Activated CD4-positive, alpha-beta T cell treated with anti-CD3 and anti-CD28 coated beads, Interleukin-2, amount 10 ng/mL, durations not matched to agents 7 days and 5 days (primary cell): ENCODE results near the gene NDST3. TPM values are rescaled to one million over a fixed set of nuclear protein-coding genes. Genes with fewer than 3 reads are reported as not detected.

Experiments used
- CTCF ChIA-PET: fragments of 350-600 bp; sonication (Branson Sonifier 250); formaldehyde crosslinking; loops from one replicate; lab custom pipeline; 2021; ENCODE audit warnings: antibody characterized with exemption; lab: Charles Lee
- POLR2A ChIA-PET: fragments of 350-600 bp; sonication (Branson Sonifier 250); formaldehyde crosslinking; loops from one replicate; lab custom pipeline; 2021; ENCODE audit warnings: antibody characterized with exemption; lab: Charles Lee
- DNase-seq: peaks from one replicate; pipeline ENCODE4 v3.0.0-alpha.2; 2020
- H3K27ac Mint-ChIP-seq: one replicate; pipeline ENCODE4 v1.8.0; 2021; ENCODE audit warnings: mild to moderate bottlenecking, moderate library complexity, mixed read lengths
- H3K27me3 Mint-ChIP-seq: one replicate; pipeline ENCODE4 v1.8.0; 2021; ENCODE audit warnings: mixed read lengths
- H3K36me3 Mint-ChIP-seq: one replicate; pipeline ENCODE4 v1.8.0; 2021; ENCODE audit warnings: low read depth, mixed read lengths
- H3K4me1 Mint-ChIP-seq: one replicate; pipeline ENCODE4 v1.8.0; 2021; ENCODE audit warnings: mixed read lengths
- H3K4me3 Mint-ChIP-seq: one replicate; pipeline ENCODE4 v1.8.0; 2021; ENCODE audit warnings: mild to moderate bottlenecking, moderate library complexity, mixed read lengths
- H3K9me3 Mint-ChIP-seq: one replicate; pipeline ENCODE4 v1.8.0; 2021; ENCODE audit warnings: mixed read lengths
- total RNA-seq, 2 experiments: library from RNA; stranded (reverse); gene quantifications; one replicate each; pipeline ENCODE4 v1.2.3, GENCODE V29; 2021

Gene NDST3
- total RNA-seq, 2 experiments from 2014 or later, result not detected

GRCh38 chr4:118099106-118099505, 64.8 kb downstream of the NDST3 start:
- Mint-ChIP-seq H3K4me1 (no peaks in the 10 kb centered on the region), H3K27me3 (no peaks in the 10 kb centered on the region), H3K36me3 (no peaks in the 10 kb centered on the region), H3K4me3 (no peak overlapping the region), H3K9me3 (no peaks in the 10 kb centered on the region), H3K27ac (no peak overlapping the region)
- POLR2A ChIA-PET, result no interaction called here
- DNase-seq, result no peak
- CTCF ChIA-PET, result no interaction called here

- Mint-ChIP-seq H3K4me3 (no peak overlapping the region), H3K36me3 (no peaks in the 10 kb centered on the region), H3K4me1 (no peaks in the 10 kb centered on the region), H3K27ac (no peak overlapping the region), H3K27me3 (no peaks in the 10 kb centered on the region), H3K9me3 (no peaks in the 10 kb centered on the region)
- ChIA-PET POLR2A (no interaction called here), CTCF (no interaction called here)
- no peak for DNase-seq
These were observed 67.9 kb downstream of the NDST3 start for GRCh38 chr4:118102195-118102594.

- DNase-seq, result no peak
- peaks cover 22% of the 10 kb centered on the region for H3K4me1 Mint-ChIP-seq
- POLR2A ChIA-PET, result no interaction called here
- peaks cover 12% of the 10 kb centered on the region for H3K9me3 Mint-ChIP-seq
- H3K4me3 Mint-ChIP-seq, result no peak overlapping the region
- no peaks in the 10 kb centered on the region for H3K36me3 Mint-ChIP-seq
- no peak overlapping the region for H3K27ac Mint-ChIP-seq
- CTCF ChIA-PET, result no interaction called here
- peaks cover 5% of the 10 kb centered on the region for H3K27me3 Mint-ChIP-seq
These were observed 78.1 kb downstream of the NDST3 start for GRCh38 chr4:118112117-118113046.

GRCh38 chr4:118113220-118113619, 78.9 kb downstream of the NDST3 start:
- H3K36me3 Mint-ChIP-seq, result no peaks in the 10 kb centered on the region
- peak overlapping the region; percentile 67 for H3K27ac Mint-ChIP-seq
- H3K9me3 Mint-ChIP-seq, result peaks cover 12% of the 10 kb centered on the region
- POLR2A ChIA-PET, result no interaction called here
- no peak for DNase-seq
- peaks cover 5% of the 10 kb centered on the region for H3K27me3 Mint-ChIP-seq
- no peak overlapping the region for H3K4me3 Mint-ChIP-seq
- H3K4me1 Mint-ChIP-seq, result peaks cover 22% of the 10 kb centered on the region
- CTCF ChIA-PET, result no interaction called here

GRCh38 chr4:118114720-118115119, 80.4 kb downstream of the NDST3 start:
- Mint-ChIP-seq H3K27ac (no peak overlapping the region), H3K9me3 (peaks cover 12% of the 10 kb centered on the region), H3K4me3 (no peak overlapping the region), H3K27me3 (peaks cover 3% of the 10 kb centered on the region), H3K4me1 (peaks cover 22% of the 10 kb centered on the region), H3K36me3 (no peaks in the 10 kb centered on the region)
- DNase-seq, result no peak
- POLR2A ChIA-PET, result no interaction called here
- CTCF ChIA-PET, result no interaction called here

- ChIA-PET CTCF (interaction anchor here (0.8 kb wide), 1 partner anchor 49 kb away, joined by 3 read pairs; no protein-coding TSS in a partner anchor), POLR2A (no interaction called here)
- no peak for DNase-seq
- Mint-ChIP-seq H3K9me3 (no peaks in the 10 kb centered on the region), H3K36me3 (no peaks in the 10 kb centered on the region), H3K4me1 (no peaks in the 10 kb centered on the region), H3K4me3 (no peak overlapping the region), H3K27ac (no peak overlapping the region), H3K27me3 (peaks cover 3% of the 10 kb centered on the region)
These were observed 86.0 kb downstream of the NDST3 start for GRCh38 chr4:118120120-118120760.

GRCh38 chr4:118124997-118125396, 90.7 kb downstream of the NDST3 start:
- H3K27ac Mint-ChIP-seq, result no peak overlapping the region
- no peaks in the 10 kb centered on the region for H3K9me3 Mint-ChIP-seq
- no peaks in the 10 kb centered on the region for H3K36me3 Mint-ChIP-seq
- ChIA-PET POLR2A (no interaction called here), CTCF (no interaction called here)
- no peak for DNase-seq
- no peaks in the 10 kb centered on the region for H3K4me1 Mint-ChIP-seq
- H3K4me3 Mint-ChIP-seq, result no peak overlapping the region
- peaks cover 9% of the 10 kb centered on the region for H3K27me3 Mint-ChIP-seq

- Mint-ChIP-seq H3K27me3 (no peaks in the 10 kb centered on the region), H3K36me3 (no peaks in the 10 kb centered on the region)
- CTCF ChIA-PET, result no interaction called here
These were observed 105.0 kb downstream of the NDST3 start for GRCh38 chr4:118139241-118139640.

GRCh38 chr4:118141240-118141639, 107.0 kb downstream of the NDST3 start:
- Mint-ChIP-seq H3K36me3 (no peaks in the 10 kb centered on the region), H3K27ac (no peak overlapping the region), H3K27me3 (no peaks in the 10 kb centered on the region), H3K9me3 (no peaks in the 10 kb centered on the region), H3K4me1 (no peaks in the 10 kb centered on the region), H3K4me3 (no peak overlapping the region)
- DNase-seq, result no peak
- ChIA-PET CTCF (no interaction called here), POLR2A (no interaction called here)

More at GRCh38 chr4:118139241-118139640, 105.0 kb downstream of the NDST3 start:
- POLR2A ChIA-PET, result no interaction called here
- Mint-ChIP-seq H3K4me1 (no peaks in the 10 kb centered on the region), H3K27ac (no peak overlapping the region), H3K9me3 (no peaks in the 10 kb centered on the region), H3K4me3 (no peak overlapping the region)
- DNase-seq, result no peak

- Mint-ChIP-seq H3K9me3 (peaks cover 2% of the 10 kb centered on the region), H3K4me3 (no peak overlapping the region), H3K27ac (no peak overlapping the region), H3K4me1 (peaks cover 4% of the 10 kb centered on the region), H3K36me3 (no peaks in the 10 kb centered on the region), H3K27me3 (no peaks in the 10 kb centered on the region)
- CTCF ChIA-PET, result no interaction called here
- POLR2A ChIA-PET, result no interaction called here
- DNase-seq, result no peak
These were observed 120.4 kb downstream of the NDST3 start for GRCh38 chr4:118154649-118155048.

GRCh38 chr4:118155516-118155915, 121.2 kb downstream of the NDST3 start:
- peaks cover 2% of the 10 kb centered on the region for H3K9me3 Mint-ChIP-seq
- ChIA-PET POLR2A (no interaction called here), CTCF (no interaction called here)
- no peaks in the 10 kb centered on the region for H3K36me3 Mint-ChIP-seq
- peaks cover 4% of the 10 kb centered on the region for H3K4me1 Mint-ChIP-seq
- no peak for DNase-seq
- H3K27me3 Mint-ChIP-seq, result no peaks in the 10 kb centered on the region
- H3K27ac Mint-ChIP-seq, result no peak overlapping the region
- H3K4me3 Mint-ChIP-seq, result no peak overlapping the region

- H3K27ac Mint-ChIP-seq, result no peak overlapping the region
- CTCF ChIA-PET, result no interaction called here
- H3K27me3 Mint-ChIP-seq, result no peaks in the 10 kb centered on the region
- H3K4me1 Mint-ChIP-seq, result peaks cover 4% of the 10 kb centered on the region
- no peak for DNase-seq
- H3K36me3 Mint-ChIP-seq, result no peaks in the 10 kb centered on the region
- H3K4me3 Mint-ChIP-seq, result no peak overlapping the region
- POLR2A ChIA-PET, result no interaction called here
- peaks cover 2% of the 10 kb centered on the region for H3K9me3 Mint-ChIP-seq
These were observed 124.6 kb downstream of the NDST3 start for GRCh38 chr4:118158763-118159375.

- no peaks in the 10 kb centered on the region for H3K36me3 Mint-ChIP-seq
- no peaks in the 10 kb centered on the region for H3K4me1 Mint-ChIP-seq
- no peak overlapping the region for H3K4me3 Mint-ChIP-seq
- DNase-seq, result no peak
- H3K27me3 Mint-ChIP-seq, result peaks cover 6% of the 10 kb centered on the region
- ChIA-PET CTCF (no interaction called here), POLR2A (no interaction called here)
- H3K27ac Mint-ChIP-seq, result no peak overlapping the region
- peaks cover 5% of the 10 kb centered on the region for H3K9me3 Mint-ChIP-seq
These were observed 133.0 kb downstream of the NDST3 start for GRCh38 chr4:118167306-118167705.
